Tibial nerve (tissue), 3 donors: Measurements from ENCODE around the gene KIF6.

ENCODE experiments used
- POLR2A ChIP-seq, 2 donors: fragments of 450-650 bp; IDR thresholded peaks; one replicate each; pipeline ENCODE4 v1.6.1; 2017; ENCODE audit warnings: antibody characterized with exemption in 2 of 2, mild to moderate bottlenecking in 2 of 2, moderate library complexity in 2 of 2
- TF ChIP-seq, protein P1 (sequence below), 5 experiments: fragments of 200-600 bp in 3 of 5; fragments of 450-650 bp in 2 of 5; sonication (generic) in 3 of 5; IDR thresholded peaks; one replicate each; pipeline ENCODE4 v1.5.1; 2016 to 2019; ENCODE audit warnings: antibody characterized with exemption in 5 of 5, mild to moderate bottlenecking in 3 of 5, moderate library complexity in 2 of 5

GRCh38 chr6:39733704-39734103, 8.5 kb upstream of the KIF6 start:
- TF ChIP-seq, protein P1, sequence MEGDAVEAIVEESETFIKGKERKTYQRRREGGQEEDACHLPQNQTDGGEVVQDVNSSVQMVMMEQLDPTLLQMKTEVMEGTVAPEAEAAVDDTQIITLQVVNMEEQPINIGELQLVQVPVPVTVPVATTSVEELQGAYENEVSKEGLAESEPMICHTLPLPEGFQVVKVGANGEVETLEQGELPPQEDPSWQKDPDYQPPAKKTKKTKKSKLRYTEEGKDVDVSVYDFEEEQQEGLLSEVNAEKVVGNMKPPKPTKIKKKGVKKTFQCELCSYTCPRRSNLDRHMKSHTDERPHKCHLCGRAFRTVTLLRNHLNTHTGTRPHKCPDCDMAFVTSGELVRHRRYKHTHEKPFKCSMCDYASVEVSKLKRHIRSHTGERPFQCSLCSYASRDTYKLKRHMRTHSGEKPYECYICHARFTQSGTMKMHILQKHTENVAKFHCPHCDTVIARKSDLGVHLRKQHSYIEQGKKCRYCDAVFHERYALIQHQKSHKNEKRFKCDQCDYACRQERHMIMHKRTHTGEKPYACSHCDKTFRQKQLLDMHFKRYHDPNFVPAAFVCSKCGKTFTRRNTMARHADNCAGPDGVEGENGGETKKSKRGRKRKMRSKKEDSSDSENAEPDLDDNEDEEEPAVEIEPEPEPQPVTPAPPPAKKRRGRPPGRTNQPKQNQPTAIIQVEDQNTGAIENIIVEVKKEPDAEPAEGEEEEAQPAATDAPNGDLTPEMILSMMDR (IDR thresholded peaks at IDR 0.05), result no peak
- no peak for TF ChIP-seq POLR2A (IDR thresholded peaks at IDR 0.05)
